HEK293T (cell line): ENCODE results near the gene PHF11.

Experiments
- ARNT ChIP-seq: fragments of 450-650 bp; IDR thresholded peaks from 2 replicates; pipeline ENCODE4 v1.6.1; 2017; ENCODE audit warnings: mild to moderate bottlenecking
- BHLHE40 ChIP-seq: fragments of 450-650 bp; IDR thresholded peaks from 2 replicates; pipeline ENCODE4 v1.6.1; 2016; ENCODE audit warnings: mild to moderate bottlenecking, moderate library complexity, borderline replicate concordance
- CTBP1 ChIP-seq: fragments of 450-650 bp; IDR thresholded peaks from 2 replicates; pipeline ENCODE4 v1.6.1; 2016; ENCODE audit warnings: borderline replicate concordance
- ELF4 ChIP-seq: fragments of 450-650 bp; IDR thresholded peaks from 2 replicates; pipeline ENCODE4 v1.6.1; 2017; ENCODE audit warnings: antibody characterized with exemption
- FOXK2 ChIP-seq: fragments of 450-650 bp; IDR thresholded peaks from 2 replicates; pipeline ENCODE4 v1.6.1; 2016; ENCODE audit warnings: mild to moderate bottlenecking
- FOXM1 ChIP-seq: fragments of 450-650 bp; IDR thresholded peaks from 2 replicates; pipeline ENCODE4 v1.6.1; 2017; ENCODE audit warnings: mild to moderate bottlenecking, borderline replicate concordance
- NFRKB ChIP-seq: fragments of 450-650 bp; IDR thresholded peaks from 2 replicates; pipeline ENCODE4 v1.6.1; 2016; ENCODE audit warnings: mild to moderate bottlenecking, moderate library complexity
- SP1 ChIP-seq: fragments of 450-650 bp; IDR thresholded peaks from 2 replicates; pipeline ENCODE4 v1.6.1; 2017
- SUZ12 ChIP-seq: fragments of 450-650 bp; IDR thresholded peaks from 2 replicates; pipeline ENCODE4 v1.6.1; 2016; ENCODE audit warnings: mild to moderate bottlenecking
- TARDBP ChIP-seq: fragments of 450-650 bp; IDR thresholded peaks from 2 replicates; pipeline ENCODE4 v1.6.1; 2016

- TF ChIP-seq NFRKB: no peak
- no peak for TF ChIP-seq SUZ12
- no peak for TF ChIP-seq FOXM1
- no peak for TF ChIP-seq SP1
- TF ChIP-seq TARDBP: no peak
- no peak for TF ChIP-seq ELF4
- no peak for TF ChIP-seq ARNT
- TF ChIP-seq FOXK2: no peak
- TF ChIP-seq CTBP1: no peak
- TF ChIP-seq BHLHE40: no peak
Observed at GRCh38 chr13:49455007-49455398, 40.8 kb upstream of the PHF11 start.
